B cell (primary cell): ENCODE measurements around the gene CHST1.

ENCODE experiments used
- CTCF ChIP-seq: fragments of 200-600 bp; IDR thresholded peaks from one replicate; pipeline ENCODE4 v1.8.0; 2022; ENCODE audit warnings: antibody characterized with exemption, mild to moderate bottlenecking
- EZH2 ChIP-seq: IDR thresholded peaks from 2 replicates; pipeline ENCODE4 v1.6.1; 2012; ENCODE audit warnings: borderline replicate concordance, low read depth, mild to moderate bottlenecking, moderate library complexity, low read length; ENCODE audit not compliant: insufficient read depth, poor library complexity, severe bottlenecking

GRCh38 chr11:45655831-45656230 lies 9.6 kb downstream of the CHST1 start:
- TF ChIP-seq CTCF (no peak), EZH2 (no peak)
